ENCODE data around the gene ABHD16A. TPM values are rescaled to one million over a fixed set of nuclear protein-coding genes. Genes with fewer than 3 reads are reported as not detected.

Gene ABHD16A
- polyA plus RNA-seq, 3 donors, result 63.2 to 68.7 (median 63.5) TPM

- no peak for DNase-seq
These were observed 57.8 kb downstream of the ABHD16A start for GRCh38 chr6:31645325-31645724.

GRCh38 chr6:31643818-31644454, 59.2 kb downstream of the ABHD16A start:
- DNase-seq, result no peak

GRCh38 chr6:31642798-31643570, 60.1 kb downstream of the ABHD16A start:
- no peak for DNase-seq

GRCh38 chr6:31641370-31641769, 61.8 kb downstream of the ABHD16A start:
- DNase-seq, result no peak

GRCh38 chr6:31640612-31641011, 62.5 kb downstream of the ABHD16A start:
- no peak for DNase-seq

GRCh38 chr6:31639449-31639861, 63.7 kb downstream of the ABHD16A start:
- DNase-seq, result no peak

GRCh38 chr6:31639043-31639442, 64.1 kb downstream of the ABHD16A start:
- no peak for DNase-seq

Other genes starting within 250 kb of the ABHD16A start
- 1 to 10 TPM; 1.4 to 1.9 (median 1.4) TPM for gene MICB, start 205.2 kb downstream of the ABHD16A start, polyA plus RNA-seq (ENCODE audit: insufficient read length in 3 of 3)
- gene MCCD1, start 174.4 kb downstream of the ABHD16A start, polyA plus RNA-seq (ENCODE audit: insufficient read length in 3 of 3), result 10 to 100 TPM; 19.5 to 24.1 (median 21.9) TPM
- gene DDX39B, start 161.3 kb downstream of the ABHD16A start, polyA plus RNA-seq (ENCODE audit: insufficient read length in 3 of 3), result 100 to 1,000 TPM; 563 to 680 (median 632) TPM
- 10 to 100 TPM in 1 of 3 donors, 1 to 10 TPM in 2; 6.5 to 11.3 (median 7.5) TPM for gene ATP6V1G2, start 156.7 kb downstream of the ABHD16A start, polyA plus RNA-seq (ENCODE audit: insufficient read length in 3 of 3)
- gene NFKBIL1, start 155.7 kb downstream of the ABHD16A start, polyA plus RNA-seq (ENCODE audit: insufficient read length in 3 of 3), result 10 to 100 TPM; 22.1 to 30.3 (median 26.5) TPM
- gene LTA, start 131.0 kb downstream of the ABHD16A start, polyA plus RNA-seq (ENCODE audit: insufficient read length in 3 of 3), result under 1 TPM; 0.27 to 0.42 (median 0.30) TPM
- under 1 TPM in 1 of 3 donors, not detected in 2; 0.19 TPM for gene TNF, start 127.8 kb downstream of the ABHD16A start, polyA plus RNA-seq (ENCODE audit: insufficient read length in 3 of 3)
- 1 to 10 TPM; 1.8 to 2.7 (median 2.0) TPM for gene LTB, start 120.9 kb downstream of the ABHD16A start, polyA plus RNA-seq (ENCODE audit: insufficient read length in 3 of 3)
- 1 to 10 TPM; 5.0 to 6.7 (median 5.1) TPM for gene LST1, start 117.0 kb downstream of the ABHD16A start, polyA plus RNA-seq (ENCODE audit: insufficient read length in 3 of 3)
- gene NCR3, start 110.3 kb downstream of the ABHD16A start, polyA plus RNA-seq (ENCODE audit: insufficient read length in 3 of 3), result under 1 TPM in 1 of 3 donors, not detected in 2; 0.43 TPM
- 10 to 100 TPM; 66.1 to 77.7 (median 74.7) TPM for gene AIF1, start 88.1 kb downstream of the ABHD16A start, polyA plus RNA-seq (ENCODE audit: insufficient read length in 3 of 3)
- gene PRRC2A, start 82.6 kb downstream of the ABHD16A start, polyA plus RNA-seq (ENCODE audit: insufficient read length in 3 of 3), result 100 to 1,000 TPM; 209 to 221 (median 210) TPM
- gene BAG6, start 50.7 kb downstream of the ABHD16A start, polyA plus RNA-seq (ENCODE audit: insufficient read length in 3 of 3), result 100 to 1,000 TPM; 245 to 281 (median 259) TPM
- gene APOM, start 47.4 kb downstream of the ABHD16A start, polyA plus RNA-seq (ENCODE audit: insufficient read length in 3 of 3), result 100 to 1,000 TPM; 109 to 116 (median 110) TPM
- gene C6orf47, start 42.5 kb downstream of the ABHD16A start, polyA plus RNA-seq (ENCODE audit: insufficient read length in 3 of 3), result 10 to 100 TPM; 19.6 to 24.4 (median 20.5) TPM
- 10 to 100 TPM; 26.2 to 33.9 (median 33.8) TPM for gene GPANK1, start 38.3 kb downstream of the ABHD16A start, polyA plus RNA-seq (ENCODE audit: insufficient read length in 3 of 3)
- gene CSNK2B, start 37.2 kb downstream of the ABHD16A start, polyA plus RNA-seq (ENCODE audit: insufficient read length in 3 of 3), result 100 to 1,000 TPM; 227 to 252 (median 236) TPM
- 10 to 100 TPM; 19.0 to 38.1 (median 35.1) TPM for gene LY6G5B, start 33.3 kb downstream of the ABHD16A start, polyA plus RNA-seq (ENCODE audit: insufficient read length in 3 of 3)
- gene LY6G5C, start 22.3 kb downstream of the ABHD16A start, polyA plus RNA-seq (ENCODE audit: insufficient read length in 3 of 3), result 1 to 10 TPM; 2.6 to 4.3 (median 3.6) TPM
- 1 to 10 TPM in 2 of 3 donors, under 1 TPM in 1; 0.43 to 1.0 (median 1.0) TPM for gene LY6G6F, start 3.5 kb upstream of the ABHD16A start, polyA plus RNA-seq (ENCODE audit: insufficient read length in 3 of 3)
- gene LY6G6D, start 12.0 kb upstream of the ABHD16A start, polyA plus RNA-seq (ENCODE audit: insufficient read length in 3 of 3), result not detected
- gene LY6G6C, start 18.4 kb upstream of the ABHD16A start, polyA plus RNA-seq (ENCODE audit: insufficient read length in 3 of 3), result under 1 TPM; 0.28 to 0.89 (median 0.69) TPM
- gene MPIG6B, start 20.0 kb upstream of the ABHD16A start, polyA plus RNA-seq (ENCODE audit: insufficient read length in 3 of 3), result 1 to 10 TPM; 1.5 to 1.9 (median 1.7) TPM
- gene DDAH2, start 26.0 kb upstream of the ABHD16A start, polyA plus RNA-seq (ENCODE audit: insufficient read length in 3 of 3), result 100 to 1,000 TPM; 189 to 234 (median 211) TPM
- 100 to 1,000 TPM; 280 to 320 (median 296) TPM for gene CLIC1, start 33.2 kb upstream of the ABHD16A start, polyA plus RNA-seq (ENCODE audit: insufficient read length in 3 of 3)
- gene MSH5, start 36.7 kb upstream of the ABHD16A start, polyA plus RNA-seq (ENCODE audit: insufficient read length in 3 of 3), result 10 to 100 TPM; 18.1 to 54.6 (median 52.1) TPM
- gene SAPCD1, start 59.3 kb upstream of the ABHD16A start, polyA plus RNA-seq (ENCODE audit: insufficient read length in 3 of 3), result 10 to 100 TPM in 2 of 3 donors, 1 to 10 TPM in 1; 5.6 to 13.8 (median 10.7) TPM
- gene VWA7, start 74.0 kb upstream of the ABHD16A start, polyA plus RNA-seq (ENCODE audit: insufficient read length in 3 of 3), result 10 to 100 TPM in 2 of 3 donors, 1 to 10 TPM in 1; 8.8 to 14.0 (median 13.1) TPM
- gene VARS1, start 92.4 kb upstream of the ABHD16A start, polyA plus RNA-seq (ENCODE audit: insufficient read length in 3 of 3), result 10 to 100 TPM; 60.0 to 71.2 (median 65.2) TPM
- 10 to 100 TPM; 79.4 to 84.0 (median 81.1) TPM for gene LSM2, start 103.6 kb upstream of the ABHD16A start, polyA plus RNA-seq (ENCODE audit: insufficient read length in 3 of 3)
- gene HSPA1L, start 112.0 kb upstream of the ABHD16A start, polyA plus RNA-seq (ENCODE audit: insufficient read length in 3 of 3), result 1 to 10 TPM; 3.7 to 4.6 (median 3.8) TPM
- 100 to 1,000 TPM; 104 to 122 (median 112) TPM for gene HSPA1A, start 112.2 kb upstream of the ABHD16A start, polyA plus RNA-seq (ENCODE audit: insufficient read length in 3 of 3)
- 100 to 1,000 TPM; 125 to 178 (median 158) TPM for gene HSPA1B, start 124.4 kb upstream of the ABHD16A start, polyA plus RNA-seq (ENCODE audit: insufficient read length in 3 of 3)
- gene NEU1, start 159.5 kb upstream of the ABHD16A start, polyA plus RNA-seq (ENCODE audit: insufficient read length in 3 of 3), result 10 to 100 TPM; 78.1 to 85.5 (median 82.5) TPM
- 10 to 100 TPM; 35.1 to 68.8 (median 66.9) TPM for gene SLC44A4, start 175.7 kb upstream of the ABHD16A start, polyA plus RNA-seq (ENCODE audit: insufficient read length in 3 of 3)
- 100 to 1,000 TPM in 1 of 3 donors, 10 to 100 TPM in 2; 92.0 to 100 (median 98.1) TPM for gene EHMT2, start 194.4 kb upstream of the ABHD16A start, polyA plus RNA-seq (ENCODE audit: insufficient read length in 3 of 3)
- 10 to 100 TPM; 27.7 to 35.2 (median 29.6) TPM for gene ZBTB12, start 198.8 kb upstream of the ABHD16A start, polyA plus RNA-seq (ENCODE audit: insufficient read length in 3 of 3)
- 1 to 10 TPM; 3.3 to 4.8 (median 4.5) TPM for gene C2, start 224.4 kb upstream of the ABHD16A start, polyA plus RNA-seq (ENCODE audit: insufficient read length in 3 of 3)
- gene CFB, start 242.8 kb upstream of the ABHD16A start, polyA plus RNA-seq (ENCODE audit: insufficient read length in 3 of 3), result 1 to 10 TPM; 4.3 to 8.4 (median 6.5) TPM